ENCODE results near the gene PRKAR1B.

The PRKAR1B gene

GRCh38 chr7:572416-573268 lies 154.4 kb downstream of the PRKAR1B start:
- peak; percentile 45 for DNase-seq (ENCODE audit: low read depth, low spot score)

- DNase-seq (ENCODE audit: low read depth, low spot score): no peak
Observed at GRCh38 chr7:571718-572415, 155.2 kb downstream of the PRKAR1B start.

DNA sequence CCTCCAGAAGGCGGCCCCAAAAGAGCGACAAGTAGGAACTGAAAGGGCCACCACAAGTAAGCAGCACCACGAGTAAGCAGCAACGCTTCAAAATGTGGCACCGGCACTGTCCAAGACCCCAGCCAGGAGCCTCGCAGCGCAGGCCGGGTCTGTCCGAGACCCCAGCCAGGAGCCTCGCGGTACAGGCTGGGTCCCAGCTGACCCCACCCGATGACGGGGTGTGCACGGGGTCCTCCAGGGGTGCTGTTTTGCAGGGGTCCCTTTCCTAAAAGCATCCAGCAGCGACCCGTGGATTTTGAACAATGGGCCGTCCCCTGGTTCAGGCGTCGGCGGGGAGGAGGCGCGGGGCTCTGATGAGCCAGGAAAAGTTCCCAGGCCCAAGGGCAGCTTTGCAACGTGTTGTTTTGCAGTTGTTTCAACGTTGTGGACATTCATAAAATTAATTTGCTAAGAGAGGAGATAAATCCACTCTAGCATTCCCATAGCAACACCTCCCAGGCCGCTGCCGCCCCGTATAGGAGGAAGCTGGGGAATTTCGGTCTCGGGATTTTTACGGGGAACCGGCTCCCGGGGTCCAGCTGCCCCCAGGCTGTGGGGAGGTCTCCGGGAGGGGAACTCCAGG lies 155.9 kb downstream of the PRKAR1B start:
- no peak for DNase-seq (ENCODE audit: low read depth, low spot score)

GRCh38 chr7:570801-571070 lies 156.3 kb downstream of the PRKAR1B start:
- DNase-seq (ENCODE audit: low read depth, low spot score): no peak

DNA sequence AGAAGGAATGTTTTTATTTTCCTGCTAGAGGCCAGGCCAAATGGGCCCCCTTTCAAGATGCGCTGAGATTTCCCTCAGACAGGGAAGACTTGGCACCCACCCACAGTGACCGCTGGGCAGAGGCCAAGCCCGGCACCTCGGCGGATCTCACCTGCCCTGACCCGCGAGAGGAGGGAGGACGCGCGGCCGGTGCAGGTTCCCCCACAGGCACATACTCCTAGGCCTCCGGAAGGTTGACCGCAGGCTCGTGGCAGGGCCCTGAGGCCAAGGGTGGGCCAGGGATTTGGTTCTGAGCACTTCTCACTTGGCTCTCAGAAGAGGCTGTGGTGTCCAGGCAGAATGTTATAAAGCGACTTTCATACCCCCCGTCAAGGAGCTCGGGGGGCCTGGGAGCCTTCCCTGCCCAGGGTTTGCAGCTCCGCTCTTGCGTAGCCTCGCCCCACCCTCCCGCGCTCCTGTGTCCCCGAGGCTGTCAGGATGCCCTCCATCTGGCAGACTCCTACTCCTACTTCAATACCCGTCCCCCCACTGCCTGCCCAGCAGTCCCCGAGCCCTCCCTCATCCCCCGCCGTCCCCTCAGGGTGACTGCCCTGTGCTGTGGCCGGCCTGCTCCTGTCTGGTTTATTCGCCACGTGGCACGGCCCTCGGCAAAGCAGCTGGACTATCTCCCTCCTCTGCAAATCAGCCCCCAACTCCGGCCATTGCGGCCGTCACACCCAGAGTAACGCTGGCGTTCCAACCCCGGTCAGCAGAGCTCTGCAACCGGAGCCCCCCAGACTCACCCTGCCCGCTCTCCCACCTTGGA lies 156.9 kb downstream of the PRKAR1B start:
- no peak for DNase-seq (ENCODE audit: low read depth, low spot score)

- DNase-seq (ENCODE audit: low read depth, low spot score): no peak
Observed at GRCh38 chr7:569071-569855, 157.8 kb downstream of the PRKAR1B start.

- DNase-seq (ENCODE audit: low read depth, low spot score): no peak
Observed at GRCh38 chr7:568031-568951, 158.8 kb downstream of the PRKAR1B start.

GRCh38 chr7:567305-567883 lies 159.7 kb downstream of the PRKAR1B start:
- DNase-seq (ENCODE audit: low read depth, low spot score): no peak

GRCh38 chr7:566100-566499 lies 161.0 kb downstream of the PRKAR1B start:
- no peak for DNase-seq (ENCODE audit: low read depth, low spot score)

DNA sequence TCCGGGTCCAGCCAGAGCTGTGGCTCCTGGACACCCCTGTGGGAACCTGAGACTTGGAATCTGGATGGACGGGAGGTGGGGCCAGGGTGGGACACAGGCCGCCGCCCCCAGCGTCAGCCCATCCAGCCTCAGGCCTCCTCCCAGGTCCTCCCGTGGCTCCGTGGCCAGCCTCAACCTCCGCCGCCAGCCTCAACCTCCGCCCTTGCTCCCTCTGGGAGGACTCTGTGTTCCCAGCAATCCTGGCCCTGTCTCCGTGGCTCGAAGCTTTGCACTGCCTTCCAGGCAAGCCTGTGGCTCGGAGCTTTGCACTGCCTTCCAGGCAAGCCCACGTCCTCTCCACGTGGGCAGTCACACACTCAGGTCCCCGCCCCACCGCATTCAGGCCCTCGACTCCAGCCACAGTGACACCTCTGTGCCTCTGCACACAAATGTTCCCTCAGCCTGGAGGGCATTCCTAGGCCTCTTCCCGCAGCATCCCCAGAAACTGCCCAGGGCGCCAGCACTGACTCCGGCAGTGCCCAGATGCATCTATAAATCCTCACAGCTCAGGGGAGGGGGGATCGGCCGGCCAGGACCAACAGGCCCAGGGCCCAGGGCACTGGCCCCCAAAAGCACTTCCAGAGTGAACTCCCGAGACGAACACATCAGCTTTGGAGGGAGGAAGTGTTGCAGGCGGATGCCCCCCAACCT lies 162.8 kb downstream of the PRKAR1B start:
- no peak for DNase-seq (ENCODE audit: low read depth, low spot score)

DNA sequence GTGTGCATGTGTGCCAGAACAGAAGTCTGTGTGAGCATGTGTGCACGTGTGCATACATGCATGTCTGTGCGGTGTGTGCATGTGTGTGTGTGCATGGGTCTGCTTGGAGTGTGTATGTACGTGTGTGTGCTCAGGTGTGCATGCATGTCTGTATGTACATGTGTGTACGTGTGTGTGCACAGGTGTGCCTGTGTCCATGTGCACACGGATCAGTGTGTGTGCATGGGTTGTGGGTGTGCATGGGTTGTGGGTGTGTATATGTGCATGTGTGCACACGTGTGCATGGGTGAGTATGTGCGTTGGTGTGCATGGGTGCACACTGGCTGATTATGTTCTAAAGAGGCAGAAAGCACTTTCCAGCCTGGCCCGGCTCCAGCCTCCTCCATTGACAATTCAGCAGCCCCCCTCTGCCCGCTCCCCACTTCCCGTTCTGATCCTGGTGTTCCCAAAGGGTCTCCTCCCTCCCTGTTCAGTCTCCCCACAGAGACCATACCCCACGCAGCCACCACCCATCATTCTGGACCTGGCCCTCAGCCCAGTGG lies 163.4 kb downstream of the PRKAR1B start:
- DNase-seq (ENCODE audit: low read depth, low spot score): no peak

DNA sequence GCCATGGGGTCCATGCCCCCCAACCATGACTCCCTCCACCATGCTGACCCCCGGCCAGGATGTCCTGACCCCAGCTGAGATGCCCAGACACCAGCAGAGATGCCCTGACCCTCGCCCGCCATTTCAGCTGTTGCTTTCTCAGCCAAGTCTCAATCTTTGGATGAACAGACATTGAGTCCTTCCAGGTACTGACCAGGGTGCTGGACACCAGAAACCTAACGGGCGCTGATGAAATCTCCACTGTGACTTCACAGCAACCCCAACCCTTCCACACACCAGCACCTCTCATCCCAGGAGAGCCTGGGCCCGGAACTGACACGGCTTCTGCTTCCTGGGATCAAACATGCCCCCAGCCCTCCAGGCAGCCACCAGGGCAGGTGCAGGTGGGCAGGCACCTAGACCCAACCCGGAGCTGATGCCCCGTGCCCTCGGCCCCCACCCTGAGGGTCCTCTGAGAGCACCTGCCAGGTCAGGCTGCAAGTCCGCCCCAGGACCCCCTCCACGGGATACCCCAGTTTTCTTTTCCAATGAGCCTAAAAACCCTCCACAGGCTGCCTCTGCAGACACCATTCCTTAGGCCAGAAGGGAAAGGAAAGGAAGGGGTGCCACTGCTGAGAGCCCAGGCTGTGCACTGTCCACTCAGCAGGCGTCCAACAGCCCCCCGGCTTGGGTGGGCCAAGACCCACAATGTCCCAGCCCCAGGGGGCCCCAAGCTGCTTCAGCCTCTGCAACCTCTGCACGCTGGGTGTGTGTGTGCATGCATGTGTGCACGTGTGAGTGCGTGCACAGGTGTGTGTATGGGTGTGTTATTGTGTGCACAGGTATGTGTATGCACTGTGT lies 164.1 kb downstream of the PRKAR1B start:
- DNase-seq (ENCODE audit: low read depth, low spot score): no peak

- peak; percentile 20 for DNase-seq (ENCODE audit: low read depth, low spot score)
Observed at GRCh38 chr7:562374-562675, 164.8 kb downstream of the PRKAR1B start.

DNA sequence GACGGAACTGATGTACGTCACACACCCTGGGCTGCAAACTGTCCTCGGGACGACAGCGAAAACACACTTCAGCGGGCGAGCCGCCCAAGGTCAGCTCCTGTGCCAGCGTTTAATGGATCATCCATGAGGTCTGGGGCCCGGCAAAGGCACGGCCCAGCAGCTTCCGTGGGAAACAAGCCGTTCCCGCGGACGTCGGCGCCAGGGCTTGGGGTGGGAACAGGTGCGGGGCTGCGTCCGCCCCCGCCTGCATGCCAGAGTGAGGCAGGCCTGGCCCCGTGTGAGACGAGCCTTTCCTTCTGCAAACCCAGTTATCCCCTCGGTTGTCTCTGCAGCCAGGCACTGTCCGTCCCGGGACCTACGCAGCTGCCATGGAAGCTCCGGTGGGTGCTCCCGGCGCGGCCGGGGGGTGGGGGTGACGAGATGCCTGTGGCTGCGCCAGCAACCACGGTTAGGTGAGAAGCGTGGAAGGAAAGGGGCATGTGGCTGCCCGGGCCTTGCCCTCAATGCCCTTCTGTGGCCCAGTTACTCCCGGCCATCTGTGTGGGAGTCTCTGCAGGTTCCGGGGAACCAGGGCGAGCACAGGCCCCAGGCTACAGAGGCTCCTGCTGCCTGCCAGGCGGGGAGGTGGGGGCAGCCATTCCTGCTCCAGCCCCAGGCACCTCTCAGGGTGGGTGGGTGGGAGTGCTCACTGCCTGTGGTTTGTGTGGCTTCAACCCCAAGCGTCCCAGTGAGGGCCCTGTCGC lies 165.3 kb downstream of the PRKAR1B start:
- no peak for DNase-seq (ENCODE audit: low read depth, low spot score)

GRCh38 chr7:560966-561630 lies 166.0 kb downstream of the PRKAR1B start:
- DNase-seq (ENCODE audit: low read depth, low spot score): no peak

GRCh38 chr7:559396-559705 lies 167.7 kb downstream of the PRKAR1B start:
- no peak for DNase-seq (ENCODE audit: low read depth, low spot score)

- no peak for DNase-seq (ENCODE audit: low read depth, low spot score)
Observed at GRCh38 chr7:557558-557881, 169.6 kb downstream of the PRKAR1B start.
